Keratinocyte (primary cell): ENCODE data around the gene OLFML1. TPM values are rescaled to one million over a fixed set of nuclear protein-coding genes. Genes with fewer than 3 reads are reported as not detected.

Experiments used
- DNase-seq: peaks from one replicate; pipeline ENCODE4 v3.0.0-alpha.2; 2011; ENCODE audit warnings: low read depth, missing footprints, low spot score
- FAIRE-seq: peaks from 2 replicates; lab custom pipeline; 2011; peaks lifted over from hg19 to GRCh38; lab: Jason Lieb, UNC
- H2AFZ ChIP-seq: 2 replicates; pipeline ENCODE4 v1.6.0; 2012; ENCODE audit warnings: low read length, control low read depth, inconsistent platforms; ENCODE audit not compliant: control insufficient read depth
- H3K27ac ChIP-seq: 2 replicates; pipeline ENCODE4 v1.5.1; 2011; ENCODE audit warnings: low read length; ENCODE audit not compliant: control insufficient read depth, insufficient read depth
- H3K27me3 ChIP-seq: 3 replicates; pipeline ENCODE4 v1.6.0; 2011; ENCODE audit warnings: low read length; ENCODE audit not compliant: control insufficient read depth, insufficient read depth; ENCODE audit errors: extremely low read depth
- H3K36me3 ChIP-seq, 2 experiments: 2 replicates in 1 of 2; 3 replicates in 1 of 2; pipeline ENCODE4 v1.5.1; 2011; ENCODE audit warnings: low read length in 2 of 2, mild to moderate bottlenecking in 1 of 2; ENCODE audit not compliant: control insufficient read depth in 2 of 2, insufficient read depth in 2 of 2; ENCODE audit errors: extremely low read depth in 1 of 2
- H3K4me1 ChIP-seq: 3 replicates; pipeline ENCODE4 v1.5.1; 2011; ENCODE audit warnings: low read length; ENCODE audit not compliant: control insufficient read depth, insufficient read depth; ENCODE audit errors: extremely low read depth
- H3K4me2 ChIP-seq: 3 replicates; pipeline ENCODE4 v1.6.0; 2011; ENCODE audit warnings: low read depth, low read length; ENCODE audit not compliant: control insufficient read depth, insufficient read depth; ENCODE audit errors: extremely low read depth
- H3K4me3 ChIP-seq, 3 experiments: fragments of 200-600 bp in 1 of 3; sonication (generic) in 1 of 3; 2 replicates in 2 of 3; 3 replicates in 1 of 3; pipeline ENCODE4 v1.5.1; 2011 to 2016; ENCODE audit warnings: low read length in 3 of 3, mild to moderate bottlenecking in 3 of 3, control low read depth in 2 of 3, inconsistent platforms in 1 of 3, low read depth in 1 of 3, mixed read lengths in 1 of 3, mixed run types in 1 of 3, moderate library complexity in 1 of 3; ENCODE audit not compliant: control insufficient read depth in 2 of 3, insufficient read depth in 2 of 3; ENCODE audit errors: extremely low read depth in 1 of 3
- H3K79me2 ChIP-seq: 2 replicates; pipeline ENCODE4 v1.6.0; 2012; ENCODE audit warnings: low read length; ENCODE audit not compliant: control insufficient read depth, insufficient read depth
- H3K9ac ChIP-seq: 3 replicates; pipeline ENCODE4 v1.6.0; 2011; ENCODE audit warnings: low read length; ENCODE audit not compliant: control insufficient read depth, insufficient read depth; ENCODE audit errors: extremely low read depth
- H3K9me1 ChIP-seq: 3 replicates; pipeline ENCODE4 v1.6.0; 2011; ENCODE audit warnings: low read length; ENCODE audit not compliant: control insufficient read depth, insufficient read depth; ENCODE audit errors: extremely low read depth
- H3K9me3 ChIP-seq: 2 replicates; pipeline ENCODE4 v1.5.1; 2012; ENCODE audit warnings: low read depth, low read length; ENCODE audit not compliant: control insufficient read depth
- H4K20me1 ChIP-seq: 3 replicates; pipeline ENCODE4 v1.6.0; 2011; ENCODE audit warnings: low read length; ENCODE audit not compliant: control insufficient read depth, insufficient read depth; ENCODE audit errors: extremely low read depth
- CTCF ChIP-seq, 3 experiments: IDR thresholded peaks in 1 of 3; conservative IDR thresholded peaks in 1 of 3; optimal IDR thresholded peaks in 1 of 3; 2 replicates in 2 of 3; 3 replicates in 1 of 3; pipeline versions ENCODE3 to v1.5.1; 2011; ENCODE audit warnings: low read length in 3 of 3, mild to moderate bottlenecking in 3 of 3, moderate library complexity in 2 of 3, control low read depth in 1 of 3, inconsistent platforms in 1 of 3; ENCODE audit not compliant: insufficient read depth in 2 of 3; ENCODE audit errors: extremely low read depth in 1 of 3
- EZH2 ChIP-seq: IDR thresholded peaks from one replicate; pipeline ENCODE4 v1.6.1; 2012; ENCODE audit warnings: inconsistent platforms, mild to moderate bottlenecking, low read length, moderate library complexity
- dilution Hi-C: fragments of 300-500 bp; cut with MboI; formaldehyde crosslinking; loops from one replicate; pipeline ENCODE4 v1.7.0; 2020; ENCODE audit warnings: low sequenced_read_pairs; ENCODE audit not compliant: extremely low pct_ligation_motif_present
- polyA plus RNA-seq, 5 experiments: library from polyadenylated mRNA; depleted of rRNA in 3 of 5; stranded (reverse) in 3 of 5; stranded (forward) in 1 of 5; unstranded in 1 of 5; fragments of >200 nt; gene quantifications; 1 replicate in 1 of 5; 2 replicates in 3 of 5; 3 replicates in 1 of 5; pipeline versions ENCODE4 v1.2.1 to v1.2.3, GENCODE V29; 2011 to 2012; ENCODE audit warnings: missing spikeins in 2 of 5, low read depth in 1 of 5, low replicate concordance in 1 of 5

Gene OLFML1
- polyA plus RNA-seq, 1 donor (not counting 4 experiments of a cell fraction or from before 2014, with no cell fraction given): not detected

- no peak overlapping the region for H2AFZ ChIP-seq
- FAIRE-seq (no peak), DNase-seq (no peak)
- H3K4me2 ChIP-seq: no peak overlapping the region
- dilution Hi-C loops: no loop called here
- H3K9me1 ChIP-seq: no peaks in the 10 kb centered on the region
- H3K4me3 ChIP-seq: no peak overlapping the region
- no peaks in the 10 kb centered on the region for H3K4me1 ChIP-seq
- no peaks in the 10 kb centered on the region for H3K36me3 ChIP-seq
- no peaks in the 10 kb centered on the region for H3K79me2 ChIP-seq
- no peaks in the 10 kb centered on the region for H3K27me3 ChIP-seq
- no peak overlapping the region for H3K27ac ChIP-seq
- no peak overlapping the region for H3K9ac ChIP-seq
- no peaks in the 10 kb centered on the region for H4K20me1 ChIP-seq
- no peaks in the 10 kb centered on the region for H3K9me3 ChIP-seq
- no peak for TF ChIP-seq EZH2
- TF ChIP-seq CTCF (optimal IDR thresholded peaks at IDR 0.05 in 1 of 3, IDR thresholded peaks at IDR 0.05 in 1 of 3, conservative IDR thresholded peaks at IDR 0.05 in 1 of 3; ENCODE audit: extremely low read depth in 1 of 3, insufficient read depth in 2 of 3, low read length in 3 of 3): no peak
Observed at GRCh38 chr11:7444091-7444981, 41.0 kb upstream of the OLFML1 start.

DNA sequence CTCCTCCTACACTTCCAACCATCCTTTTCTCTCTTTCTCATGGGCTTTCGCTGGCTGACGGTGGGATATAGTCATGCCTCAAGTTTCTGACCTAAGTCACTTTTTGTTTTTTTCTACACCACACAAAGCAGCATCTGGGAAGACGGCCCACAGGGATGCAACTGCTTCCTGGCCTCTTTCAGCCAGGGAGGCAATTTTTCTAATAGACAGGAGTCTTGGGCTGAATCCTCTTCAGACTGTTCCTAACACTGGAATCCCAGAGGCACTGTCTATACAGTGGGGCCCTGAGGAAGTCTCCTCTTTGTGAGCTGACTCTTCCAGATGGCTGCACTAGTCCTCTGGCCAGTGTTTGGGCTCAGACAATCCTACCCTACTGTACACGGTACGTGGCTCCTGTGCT, 39.7 kb upstream of the OLFML1 start:
- Histone ChIP-seq H4K20me1 (no peaks in the 10 kb centered on the region), H3K4me2 (no peak overlapping the region), H3K79me2 (no peaks in the 10 kb centered on the region), H3K9ac (no peak overlapping the region), H3K4me3 (no peak overlapping the region), H3K4me1 (no peaks in the 10 kb centered on the region), H3K9me3 (no peaks in the 10 kb centered on the region), H3K27ac (no peak overlapping the region), H2AFZ (no peak overlapping the region), H3K9me1 (no peaks in the 10 kb centered on the region), H3K27me3 (no peaks in the 10 kb centered on the region), H3K36me3 (no peaks in the 10 kb centered on the region)
- dilution Hi-C loops: no loop called here
- no peak for DNase-seq
- no peak for FAIRE-seq
- no peak for TF ChIP-seq EZH2
- TF ChIP-seq CTCF (optimal IDR thresholded peaks at IDR 0.05 in 1 of 3, IDR thresholded peaks at IDR 0.05 in 1 of 3, conservative IDR thresholded peaks at IDR 0.05 in 1 of 3; ENCODE audit: extremely low read depth in 1 of 3, insufficient read depth in 2 of 3, low read length in 3 of 3): no peak
